ENCODE data around the gene MAP1S. TPM values are rescaled to one million over a fixed set of nuclear protein-coding genes. Genes with fewer than 3 reads are reported as not detected.

The MAP1S gene
- total RNA-seq, 1 experiment from 2014 or later = 12.3 TPM

DNA sequence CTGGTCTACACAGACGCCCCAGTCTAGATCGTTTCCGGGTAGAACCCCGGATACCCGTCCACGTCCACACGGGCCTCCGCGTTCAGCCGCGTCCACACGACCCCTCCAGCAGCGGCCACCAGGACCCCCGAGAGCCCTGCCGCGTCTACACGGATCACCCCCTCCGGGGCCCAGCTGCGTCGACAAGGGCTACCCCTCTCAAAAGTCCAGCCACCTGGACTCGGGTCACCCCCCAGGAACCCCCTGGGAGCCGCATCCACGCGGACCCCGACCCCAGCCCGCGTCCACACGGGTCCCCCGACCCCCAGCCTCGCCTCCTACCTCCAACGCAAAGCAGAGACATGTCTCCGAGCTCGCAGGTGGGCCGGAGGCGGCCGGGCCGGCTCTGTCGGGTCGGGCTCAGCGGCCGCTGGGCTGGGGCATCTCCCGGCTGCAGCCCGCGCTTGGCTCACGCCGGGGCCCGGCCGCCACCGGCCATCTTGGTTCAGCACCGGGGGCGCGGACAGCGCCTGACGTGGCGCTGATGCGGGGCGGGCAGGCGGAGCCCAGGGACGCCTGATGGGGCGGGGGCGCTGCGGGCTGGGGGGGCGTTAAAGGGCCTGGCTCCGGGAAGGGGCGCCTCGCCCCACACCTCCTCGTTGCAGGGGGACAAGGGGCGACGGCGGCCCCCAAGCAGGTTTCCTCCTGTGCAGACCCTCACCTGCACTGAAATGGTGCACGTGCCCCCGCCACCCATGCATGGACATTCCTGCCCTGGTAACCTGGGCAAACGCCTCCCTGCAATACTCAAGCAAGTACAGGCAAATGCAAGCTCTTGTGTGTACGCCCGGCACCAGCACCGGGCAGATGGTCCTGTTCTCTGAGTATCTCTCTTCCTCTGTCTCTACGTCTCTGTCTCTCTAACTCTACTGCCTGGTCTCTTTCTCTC, 31.2 kb upstream of the MAP1S start, which contains the start of gene UNC13A:
UNC13A (minus strand) TSS at position 498 of the 928 bp plus-strand sequence; CDS start at position 343, 155 bp downstream.
- in situ Hi-C loops (cut with HindIII; ENCODE audit: low pct_unique_long_range_greater_than_20kb, low sequenced_read_pairs) = no loop called here
- peak; percentile 33 for DNase-seq (ENCODE audit: low read depth, low spot score)

DNA sequence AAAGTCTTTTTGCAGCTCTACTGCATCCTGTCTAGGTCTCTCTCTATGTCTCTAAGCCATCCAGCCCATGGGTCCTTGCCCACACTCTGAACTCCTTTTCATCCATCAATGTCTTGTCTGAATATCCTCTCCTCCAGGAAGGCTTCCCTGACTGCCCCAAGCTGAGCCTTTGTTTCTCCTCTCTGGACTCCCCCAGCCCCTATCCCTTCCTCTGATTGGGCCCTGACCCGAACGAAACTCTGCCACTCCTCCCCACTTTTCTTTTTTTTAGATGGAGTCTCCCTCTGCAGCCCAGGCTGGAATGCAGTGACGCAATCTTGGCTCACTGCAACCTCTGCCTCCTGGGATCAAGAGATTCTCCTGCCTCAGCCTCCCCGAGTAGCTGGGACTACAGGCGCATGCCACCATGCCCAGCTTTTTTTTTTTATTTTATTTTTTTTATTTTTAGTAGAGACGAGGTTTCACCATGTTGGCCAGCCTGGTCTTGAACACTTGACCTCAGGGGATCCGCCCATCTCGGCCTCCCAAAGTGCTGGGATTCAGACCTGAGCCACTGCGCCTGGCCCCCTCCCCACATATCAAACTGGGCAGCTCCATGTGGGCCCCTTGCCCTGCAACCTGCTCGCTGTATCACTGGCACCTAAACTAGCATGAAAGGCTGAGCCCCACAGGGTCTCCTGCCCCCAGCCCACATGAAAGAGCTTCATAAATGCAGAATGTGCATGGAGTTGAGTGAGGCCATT, 30.3 kb upstream of the MAP1S start:
- no peak for DNase-seq (ENCODE audit: low read depth, low spot score)
- in situ Hi-C loops (cut with HindIII; ENCODE audit: low pct_unique_long_range_greater_than_20kb, low sequenced_read_pairs) = no loop called here

DNA sequence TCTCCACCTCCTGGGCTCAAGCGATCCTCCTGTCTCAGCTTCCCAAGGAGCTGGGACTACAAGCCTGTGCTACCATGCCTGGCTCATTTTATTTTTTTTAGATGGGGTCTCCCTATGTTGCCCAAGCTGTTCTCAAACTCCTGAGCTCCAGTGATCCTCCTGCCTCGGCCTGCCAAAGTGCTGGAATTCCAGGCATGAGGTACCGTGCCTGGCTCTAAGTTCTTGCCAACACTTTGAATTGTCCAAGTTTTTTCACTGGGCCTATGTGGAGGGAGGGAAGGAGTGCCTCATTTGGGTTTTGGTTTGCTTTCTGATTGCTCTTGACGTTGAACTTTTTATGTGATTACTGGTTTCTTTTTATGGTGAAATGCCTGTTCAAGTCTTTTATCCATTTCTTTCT, 26.7 kb upstream of the MAP1S start:
- in situ Hi-C loops (cut with HindIII; ENCODE audit: low pct_unique_long_range_greater_than_20kb, low sequenced_read_pairs) = no loop called here
- no peak for DNase-seq (ENCODE audit: low read depth, low spot score)

DNA sequence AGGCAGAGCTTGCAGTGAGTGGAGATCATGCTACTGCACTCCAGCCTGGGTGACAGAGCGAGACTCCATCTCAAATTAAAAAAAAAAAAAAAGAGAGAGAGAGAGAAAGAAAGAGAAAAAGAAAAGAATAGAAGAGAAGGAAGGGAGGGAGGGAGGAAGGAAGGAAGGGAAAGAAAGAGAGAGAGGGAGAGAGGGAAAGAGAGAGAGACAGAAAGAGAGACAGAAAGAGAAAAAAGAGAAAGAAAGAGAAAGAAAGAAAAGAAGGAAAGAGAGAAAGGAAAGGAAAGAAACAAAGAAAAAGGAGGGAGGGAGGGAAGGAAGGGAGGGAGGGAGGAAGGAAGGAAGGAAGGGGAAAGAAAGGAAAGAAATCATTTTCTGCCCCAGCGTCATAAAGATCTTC, 24.1 kb upstream of the MAP1S start:
- no peak for DNase-seq (ENCODE audit: low read depth, low spot score)
- in situ Hi-C loops (cut with HindIII; ENCODE audit: low pct_unique_long_range_greater_than_20kb, low sequenced_read_pairs) = no loop called here

DNA sequence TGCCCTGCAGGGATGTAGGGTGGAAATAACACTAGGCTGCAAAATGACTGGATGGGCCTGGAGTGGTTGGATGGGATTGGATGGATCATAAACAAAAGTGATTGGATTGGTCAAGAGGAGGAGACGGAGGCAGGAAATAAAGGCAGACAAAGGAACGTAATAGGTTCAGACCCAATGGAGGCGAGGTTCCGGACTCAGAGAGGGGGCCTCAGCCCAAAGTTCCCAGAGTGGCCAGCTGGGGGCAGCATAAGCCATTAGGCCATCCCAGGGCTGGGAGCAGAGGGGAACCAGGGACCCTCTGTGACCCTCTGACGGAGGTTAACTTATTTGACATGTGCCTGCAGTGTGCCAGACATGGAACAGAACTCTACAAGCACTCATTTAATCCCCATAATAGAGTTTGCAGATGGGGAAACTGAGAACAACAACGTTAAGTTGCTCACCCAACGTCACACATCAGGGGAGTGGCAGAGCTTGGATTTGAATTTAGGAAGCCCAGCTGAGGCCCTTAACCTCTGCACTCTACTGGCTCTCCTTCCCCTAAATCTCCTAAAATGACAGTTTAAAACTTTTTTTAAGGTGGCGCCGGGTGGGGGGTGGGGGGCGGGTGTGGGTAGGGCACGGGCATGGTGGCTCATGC, 15.3 kb upstream of the MAP1S start:
- peak; percentile 74 for DNase-seq (ENCODE audit: low read depth, low spot score)
- in situ Hi-C loops (cut with HindIII; ENCODE audit: low pct_unique_long_range_greater_than_20kb, low sequenced_read_pairs) = no loop called here

DNA sequence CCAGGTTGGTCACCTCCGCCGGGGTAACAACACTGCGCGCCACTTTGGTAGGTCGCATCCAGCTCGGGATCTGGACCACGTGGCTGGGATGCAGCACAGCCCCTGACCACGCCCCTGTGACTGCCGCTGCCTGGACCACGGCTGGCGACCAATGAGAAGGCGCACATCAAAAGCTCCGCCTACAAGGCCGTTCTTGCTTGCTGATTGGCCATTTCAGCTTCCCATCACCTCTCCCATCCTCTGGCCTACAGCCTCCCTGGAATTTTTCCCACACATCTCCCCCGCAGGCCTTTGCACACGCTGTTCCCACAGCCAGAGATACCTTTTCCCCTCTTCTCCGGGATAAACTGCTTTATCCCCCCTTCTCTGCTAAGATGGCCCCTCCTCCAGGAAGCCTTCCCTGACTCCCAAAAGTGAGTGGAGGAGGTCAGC, 12.5 kb upstream of the MAP1S start:
- in situ Hi-C loops (cut with HindIII; ENCODE audit: low pct_unique_long_range_greater_than_20kb, low sequenced_read_pairs) = no loop called here
- peak; percentile 32 for DNase-seq (ENCODE audit: low read depth, low spot score)

DNA sequence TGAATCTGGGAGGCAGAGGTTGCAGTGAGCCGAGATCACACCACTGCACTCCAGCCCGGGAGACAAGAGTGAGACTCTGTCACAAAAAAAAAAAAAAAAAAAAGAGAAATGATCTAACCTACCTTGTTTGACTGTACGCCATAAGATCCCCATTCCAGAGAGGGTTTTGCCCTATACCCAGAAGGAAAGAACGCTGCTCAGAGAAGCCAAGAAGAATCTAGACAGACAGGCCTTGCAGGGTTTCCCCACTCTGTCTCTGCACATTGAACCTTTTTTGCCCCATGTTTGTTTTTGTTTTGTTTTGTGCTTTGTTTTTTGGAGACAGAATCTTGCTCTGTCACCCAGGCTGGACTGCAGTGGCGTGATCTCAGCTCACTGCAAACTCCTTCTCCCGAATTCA, 7.4 kb upstream of the MAP1S start:
- in situ Hi-C loops (cut with HindIII; ENCODE audit: low pct_unique_long_range_greater_than_20kb, low sequenced_read_pairs) = no loop called here
- DNase-seq (ENCODE audit: low read depth, low spot score) = no peak

DNA sequence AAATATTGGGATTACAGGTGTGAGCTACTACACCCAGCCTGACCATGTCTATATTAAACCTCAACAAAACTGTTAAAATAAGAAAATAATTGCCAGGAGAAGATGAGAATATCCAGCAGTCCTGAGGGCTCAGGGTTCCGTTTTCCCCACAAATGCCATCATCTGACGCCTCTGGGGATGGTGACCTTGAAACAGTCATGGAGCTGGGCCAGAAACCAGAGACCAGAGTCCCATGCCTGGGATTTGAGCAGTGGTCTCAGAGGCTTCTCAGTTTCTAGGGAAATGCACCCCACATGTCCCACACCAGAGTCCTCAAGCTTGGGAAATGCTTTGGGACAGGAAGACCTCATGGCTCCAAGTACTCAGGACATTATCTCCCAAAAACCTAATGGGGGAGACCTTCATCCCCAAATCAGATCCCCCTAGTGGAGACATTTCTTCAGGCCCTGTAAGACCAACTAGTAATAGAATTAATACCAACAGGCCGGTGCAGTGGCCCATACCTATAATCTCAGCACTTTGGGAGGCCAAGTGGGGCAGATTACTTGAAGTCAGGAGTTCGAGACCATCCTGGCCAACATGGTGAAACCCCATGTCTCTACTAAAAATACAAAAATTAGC, 2.9 kb upstream of the MAP1S start:
- in situ Hi-C loops (cut with HindIII; ENCODE audit: low pct_unique_long_range_greater_than_20kb, low sequenced_read_pairs) = no loop called here
- DNase-seq (ENCODE audit: low read depth, low spot score) = peak; percentile 14

DNA sequence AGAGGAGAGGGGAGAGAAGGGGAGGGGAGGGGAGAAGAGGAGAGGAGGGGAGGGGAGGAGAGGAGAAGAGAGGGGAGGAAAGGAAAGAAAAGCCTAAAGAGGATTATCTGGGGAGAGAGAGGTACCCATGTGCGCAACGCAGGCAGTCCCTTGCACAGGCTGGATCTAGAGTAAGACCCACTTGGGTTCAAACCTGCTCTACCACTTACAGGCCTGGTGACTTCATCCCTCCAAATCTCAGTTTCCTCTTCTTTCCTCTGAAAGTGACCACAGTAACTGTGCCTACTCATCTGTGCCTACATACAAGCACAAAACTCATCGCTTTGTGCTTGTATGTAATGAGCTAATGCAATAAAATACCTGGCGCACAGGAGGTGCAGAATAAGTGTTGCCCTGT, 732 bp upstream of the MAP1S start:
- DNase-seq (ENCODE audit: low read depth, low spot score) = no peak
- in situ Hi-C loops (cut with HindIII; ENCODE audit: low pct_unique_long_range_greater_than_20kb, low sequenced_read_pairs) = no loop called here

DNA sequence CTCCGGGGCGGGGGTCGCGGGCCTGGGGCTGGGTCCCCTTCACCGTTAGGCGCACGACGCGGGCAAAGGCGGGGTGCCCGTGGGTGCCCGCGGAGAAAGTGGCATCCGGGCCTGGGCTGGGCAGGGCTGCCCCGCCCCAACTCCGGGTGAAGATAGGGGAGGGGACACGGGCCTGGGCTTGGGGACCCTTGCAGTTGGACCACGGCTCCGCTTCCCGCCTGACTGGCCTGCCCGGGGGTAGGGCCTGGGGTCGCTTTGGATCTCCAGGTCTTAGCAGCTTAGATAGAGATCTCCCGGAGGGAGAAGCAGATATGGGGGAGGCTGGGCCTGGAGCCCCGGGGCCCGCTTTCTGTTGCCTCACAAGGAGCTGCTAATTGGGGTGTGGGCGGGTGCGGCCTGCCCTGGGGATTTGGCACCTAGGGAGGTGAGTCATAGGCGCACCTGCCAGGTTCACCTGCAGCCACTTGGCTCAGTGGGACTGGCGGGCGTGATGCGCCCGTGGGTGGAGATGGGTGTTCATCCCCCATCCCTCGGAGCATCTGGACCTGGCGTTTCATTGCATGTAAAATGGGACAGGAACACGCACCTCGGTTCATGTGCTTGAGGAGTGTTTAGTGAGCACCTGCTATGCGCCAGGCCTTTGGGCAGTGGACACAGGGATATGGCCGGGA, 585 bp downstream of the MAP1S start:
- DNase-seq (ENCODE audit: low read depth, low spot score) = no peak
- in situ Hi-C loops (cut with HindIII; ENCODE audit: low pct_unique_long_range_greater_than_20kb, low sequenced_read_pairs) = no loop called here

DNA sequence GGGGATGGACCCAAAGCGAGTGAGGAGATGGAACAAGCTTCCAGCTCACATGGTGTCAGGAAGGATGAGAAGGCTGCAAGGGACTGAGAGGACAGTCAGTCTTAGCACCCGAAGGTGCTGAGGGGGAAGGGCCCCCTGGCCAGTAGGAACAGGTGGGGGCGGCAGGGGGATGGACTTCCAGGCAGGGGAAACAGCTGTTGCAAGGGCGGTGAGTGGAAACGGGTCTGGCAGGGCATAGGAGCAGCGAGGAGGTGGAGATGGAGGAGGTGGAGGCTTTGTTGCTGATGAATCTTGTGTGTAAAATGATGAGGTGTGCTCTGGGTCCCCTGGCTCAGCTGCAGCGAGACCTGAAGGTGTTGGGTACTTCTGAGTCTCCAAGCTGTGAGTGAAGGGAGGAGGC, 1.2 kb downstream of the MAP1S start:
- in situ Hi-C loops (cut with HindIII; ENCODE audit: low pct_unique_long_range_greater_than_20kb, low sequenced_read_pairs) = no loop called here
- DNase-seq (ENCODE audit: low read depth, low spot score) = no peak

DNA sequence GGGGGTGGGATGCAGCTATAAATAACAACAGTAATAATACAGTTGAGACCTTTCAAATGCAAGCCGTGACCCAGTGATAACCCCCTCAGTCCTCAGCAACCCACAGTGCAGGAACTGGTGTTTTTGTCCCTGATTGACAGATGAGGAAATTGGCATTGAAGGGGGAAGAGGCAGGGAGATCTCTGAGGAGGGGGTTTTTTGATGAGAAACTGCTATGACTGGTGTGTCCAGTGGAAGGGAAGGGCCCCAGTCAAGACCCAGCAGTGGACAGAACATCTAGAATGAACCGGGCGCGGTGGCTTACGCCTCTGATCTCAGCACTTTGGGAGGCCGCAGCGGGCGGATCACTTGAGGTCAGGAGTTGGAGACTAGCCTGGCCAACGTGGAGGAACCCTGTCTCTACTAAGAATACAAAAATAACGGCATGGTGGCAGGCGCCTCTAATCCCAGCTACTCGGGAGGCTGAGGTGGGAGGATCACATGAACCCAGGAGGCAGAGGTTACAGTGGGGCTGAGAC, 1.9 kb downstream of the MAP1S start:
- in situ Hi-C loops (cut with HindIII; ENCODE audit: low pct_unique_long_range_greater_than_20kb, low sequenced_read_pairs) = no loop called here
- DNase-seq (ENCODE audit: low read depth, low spot score) = no peak

DNA sequence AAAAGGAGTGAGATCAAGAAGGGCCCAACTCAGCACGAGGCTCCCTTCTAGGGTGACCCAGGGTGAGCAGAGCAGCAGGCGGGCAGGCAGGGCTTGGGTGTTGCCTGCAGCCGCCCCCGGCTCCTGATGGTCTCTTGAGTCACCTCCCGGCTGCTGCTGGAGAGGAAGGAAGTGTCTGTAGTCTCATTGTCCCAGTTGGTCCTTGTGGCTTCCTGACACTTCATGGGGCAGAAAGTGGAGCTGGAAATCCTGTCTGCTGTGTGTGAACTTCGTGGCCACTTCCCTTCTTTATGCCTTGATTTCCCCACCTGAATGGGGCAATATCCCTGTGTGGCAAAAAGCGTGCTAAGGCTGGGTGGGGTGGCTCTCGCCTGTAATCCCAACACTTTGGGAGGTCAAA, 2.5 kb downstream of the MAP1S start:
- in situ Hi-C loops (cut with HindIII; ENCODE audit: low pct_unique_long_range_greater_than_20kb, low sequenced_read_pairs) = no loop called here
- DNase-seq (ENCODE audit: low read depth, low spot score) = peak; percentile 14

DNA sequence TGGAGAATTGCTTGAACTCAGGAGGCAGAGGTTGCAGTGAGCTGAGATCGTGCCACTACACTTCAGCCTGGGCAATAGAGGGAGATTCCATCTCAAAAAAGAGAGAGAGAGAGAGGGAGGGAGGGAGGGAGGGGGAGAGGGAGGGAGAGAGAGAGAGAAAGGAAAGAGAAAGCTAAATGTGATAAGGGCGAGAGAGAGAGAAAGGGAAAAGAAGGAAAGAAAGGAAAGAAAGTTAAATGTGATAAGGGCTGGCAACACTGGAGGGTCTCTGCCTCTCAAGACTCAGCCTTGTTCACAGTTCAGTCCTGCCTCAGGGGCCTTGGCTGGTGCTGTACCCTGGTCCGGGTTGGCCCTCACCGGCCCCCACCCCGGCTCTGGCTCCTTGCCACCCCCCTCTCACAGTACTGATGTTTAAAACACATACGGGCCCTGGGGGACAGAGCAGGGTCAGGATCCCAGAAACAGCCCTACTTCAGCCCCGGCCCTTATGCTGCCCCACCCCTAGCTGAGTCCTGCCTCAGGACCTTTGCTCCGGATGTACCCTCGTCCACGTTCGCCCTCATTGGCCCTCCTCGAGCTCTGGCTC, 3.5 kb downstream of the MAP1S start:
- no peak for DNase-seq (ENCODE audit: low read depth, low spot score)
- in situ Hi-C loops (cut with HindIII; ENCODE audit: low pct_unique_long_range_greater_than_20kb, low sequenced_read_pairs) = no loop called here

DNA sequence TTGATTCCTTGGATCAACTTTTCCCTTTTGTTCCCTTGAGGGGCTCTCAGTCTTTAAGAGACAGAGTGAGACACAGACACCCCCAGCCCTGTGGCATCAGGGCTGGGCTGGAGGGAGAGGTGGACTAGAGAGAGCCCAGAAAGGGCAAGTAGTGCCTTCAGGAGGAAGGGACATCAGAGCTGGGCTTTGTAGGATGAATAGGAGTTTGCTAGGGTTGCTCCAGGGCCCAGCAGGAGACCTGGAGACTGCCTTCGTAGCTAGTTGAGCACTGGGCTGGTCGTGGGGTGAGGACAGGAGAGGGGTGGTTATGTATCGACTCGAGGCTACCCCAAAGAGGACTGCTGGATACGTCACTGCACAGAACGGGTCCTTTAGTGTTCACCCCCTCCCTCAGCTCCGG, 5.4 kb downstream of the MAP1S start:
- in situ Hi-C loops (cut with HindIII; ENCODE audit: low pct_unique_long_range_greater_than_20kb, low sequenced_read_pairs) = no loop called here
- no peak for DNase-seq (ENCODE audit: low read depth, low spot score)

DNA sequence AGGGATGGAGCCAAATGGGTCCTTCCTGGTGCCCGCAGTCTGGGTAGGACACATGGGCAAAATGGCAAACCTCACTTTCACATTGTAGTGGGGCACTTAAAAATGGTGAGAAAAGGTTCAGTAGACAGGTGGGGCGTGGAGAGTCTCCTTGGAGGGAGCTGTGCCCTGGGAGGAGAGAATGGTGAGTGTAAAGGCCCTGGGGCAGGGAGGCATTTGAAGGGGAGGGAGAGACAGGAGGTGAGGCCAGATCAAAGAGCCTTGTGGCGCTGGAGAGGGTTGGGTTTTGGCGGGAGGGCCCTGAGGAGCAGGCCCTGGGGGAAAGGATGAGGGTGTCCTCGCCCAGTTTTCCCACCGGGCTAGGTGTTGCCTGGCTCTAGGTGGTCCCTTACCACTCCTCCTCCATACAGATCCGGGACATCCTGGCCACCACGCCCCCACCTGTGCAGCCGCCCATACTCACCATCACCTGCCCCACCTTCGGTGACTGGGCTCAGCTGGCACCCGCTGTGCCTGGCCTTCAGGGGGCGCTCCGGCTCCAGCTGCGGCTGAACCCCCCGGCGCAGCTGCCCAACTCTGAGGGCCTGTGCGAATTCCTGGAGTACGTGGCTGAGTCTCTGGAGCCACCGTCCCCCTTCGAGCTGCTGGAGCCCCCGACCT, 6.3 kb downstream of the MAP1S start:
- in situ Hi-C loops (cut with HindIII; ENCODE audit: low pct_unique_long_range_greater_than_20kb, low sequenced_read_pairs) = no loop called here
- DNase-seq (ENCODE audit: low read depth, low spot score) = no peak
